GM12878 (cell line): ENCODE results near the gene PDCD6IP. TPM values are rescaled to one million over a fixed set of nuclear protein-coding genes. Genes with fewer than 3 reads are reported as not detected.

Experiments
- ATAC-seq: fragments of 200-7000 bp; cut with Tn5 transposase; 3 replicates; pipeline ENCODE4 v1.9.1; 2020; ENCODE audit warnings: mild to moderate bottlenecking, moderate library complexity
- BruUV-seq: library from RNA; stranded (reverse); fragments of 400-500 nt; replicated peaks from 2 replicates; lab custom pipeline; 2021; lab: Mats Ljungman, UMichigan
- CTCF ChIA-PET: fragments of 300-600 bp; sonication (Branson Sonifier 250); formaldehyde crosslinking; extraction: SDS; loops from one replicate; lab custom pipeline; 2021; ENCODE audit warnings: inconsistent platforms; lab: Yijun Ruan, JAX
- POLR2A ChIA-PET: fragments of 350-600 bp; formaldehyde crosslinking; extraction: SDS; loops from one replicate; lab custom pipeline; 2021; ENCODE audit warnings: inconsistent platforms; lab: Charles Lee
- RAD21 ChIA-PET: fragments of 300-600 bp; sonication (Branson Sonifier 250); formaldehyde crosslinking; loops from one replicate; lab custom pipeline; 2023; ENCODE audit warnings: antibody characterized with exemption; ENCODE audit not compliant: unreplicated experiment; lab: Charles Lee
- SMC1A ChIA-PET: fragments of 300-600 bp; sonication (Branson Sonifier 250); formaldehyde crosslinking; loops from one replicate; lab custom pipeline; 2023; ENCODE audit not compliant: unreplicated experiment, uncharacterized antibody; lab: Charles Lee
- DNase-seq: peaks from one replicate; pipeline ENCODE4 v3.0.0-alpha.2; 2011; ENCODE audit warnings: low read depth, low spot score
- FAIRE-seq: peaks from 3 replicates; lab custom pipeline; 2011; peaks lifted over from hg19 to GRCh38; lab: Jason Lieb, UNC
- H2AFZ ChIP-seq: 2 replicates; pipeline ENCODE4 v1.6.0; 2011; ENCODE audit warnings: low read depth, low read length, control low read depth; ENCODE audit not compliant: control insufficient read depth
- H3K27ac ChIP-seq: 2 replicates; pipeline ENCODE4 v1.5.1; 2011; ENCODE audit warnings: control low read depth; ENCODE audit not compliant: control insufficient read depth, insufficient read depth
- H3K27me3 ChIP-seq, 2 experiments: replicated peaks in 1 of 2; 2 replicates each; pipeline versions ENCODE4 v1.6.0 to v1.6.1; 2011; ENCODE audit warnings: low read length in 1 of 2; ENCODE audit not compliant: control insufficient read depth in 2 of 2, insufficient read depth in 2 of 2
- H3K36me3 ChIP-seq, 2 experiments: 2 replicates each; pipeline ENCODE4 v1.5.1; 2011; ENCODE audit warnings: low read length in 1 of 2; ENCODE audit not compliant: control insufficient read depth in 2 of 2, insufficient read depth in 2 of 2
- H3K4me1 ChIP-seq: 2 replicates; pipeline ENCODE4 v1.6.1; 2011; ENCODE audit warnings: mild to moderate bottlenecking, low read length, moderate library complexity, mixed read lengths; ENCODE audit not compliant: control insufficient read depth, insufficient read depth
- H3K4me2 ChIP-seq: 2 replicates; pipeline ENCODE4 v1.6.0; 2011; ENCODE audit warnings: control low read depth; ENCODE audit not compliant: control insufficient read depth, insufficient read depth
- H3K4me3 ChIP-seq: fragments of 200-600 bp; sonication (generic); 2 replicates; pipeline ENCODE4 v1.5.1; 2016
- H3K79me2 ChIP-seq: 2 replicates; pipeline ENCODE4 v1.6.0; 2011; ENCODE audit warnings: low read length; ENCODE audit not compliant: control insufficient read depth, insufficient read depth
- H3K9ac ChIP-seq: 2 replicates; pipeline ENCODE4 v1.8.0; 2011; ENCODE audit warnings: low read length, control low read depth, mixed read lengths; ENCODE audit not compliant: control insufficient read depth, insufficient read depth
- H3K9me3 ChIP-seq: replicated peaks from 3 replicates; pipeline ENCODE4 v1.5.1; 2011; ENCODE audit warnings: mild to moderate bottlenecking, low read length; ENCODE audit not compliant: control insufficient read depth, insufficient read depth
- H4K20me1 ChIP-seq: 2 replicates; pipeline ENCODE4 v1.6.0; 2011; ENCODE audit not compliant: control insufficient read depth, insufficient read depth
- CBX5 ChIP-seq: sonication (generic); IDR thresholded peaks from 2 replicates; pipeline ENCODE4 v1.6.1; 2016; ENCODE audit warnings: low read depth, moderate library complexity, mild to moderate bottlenecking, inconsistent platforms
- CEBPZ ChIP-seq: fragments of 150-350 bp; IDR thresholded peaks from 2 replicates; pipeline ENCODE4 v1.6.1; 2016; ENCODE audit warnings: low read depth, low read length
- CHD1 ChIP-seq: IDR thresholded peaks from 2 replicates; pipeline ENCODE4 v1.6.1; 2012; ENCODE audit warnings: low read depth, low read length, improper control_type of control experiment
- HDGF ChIP-seq: fragments of 450-650 bp; IDR thresholded peaks from 2 replicates; pipeline ENCODE4 v1.6.1; 2016; ENCODE audit warnings: antibody characterized with exemption
- NR2C2 ChIP-seq: IDR thresholded peaks from 2 replicates; pipeline ENCODE4 v1.6.1; 2011; ENCODE audit warnings: borderline replicate concordance, low read depth; ENCODE audit not compliant: control insufficient read depth, insufficient read length
- SIX5 ChIP-seq: IDR thresholded peaks from 2 replicates; pipeline ENCODE4 v1.6.1; 2011; ENCODE audit warnings: mild to moderate bottlenecking, low read depth, low read length, moderate library complexity; ENCODE audit not compliant: severe bottlenecking
- TCF12 ChIP-seq: IDR thresholded peaks from 2 replicates; pipeline ENCODE4 v1.6.1; 2011; ENCODE audit warnings: low read depth, mild to moderate bottlenecking, low read length
- ZNF24 ChIP-seq: fragments of 450-650 bp; IDR thresholded peaks from 2 replicates; pipeline ENCODE4 v1.6.1; 2017; ENCODE audit warnings: antibody characterized with exemption, mild to moderate bottlenecking
- ZZZ3 ChIP-seq: IDR thresholded peaks from 2 replicates; pipeline ENCODE4 v1.6.1; 2011; ENCODE audit warnings: low read depth; ENCODE audit not compliant: control insufficient read depth, insufficient read length
- WGBS: methylation state at CpG from one replicate; pipeline ENCODE4 v1.1.6; 2016; ENCODE audit warnings: low lambda C conversion rate; ENCODE audit not compliant: insufficient replicate concordance, insufficient coverage; ENCODE audit errors: missing lambda C conversion rate; 5-methylcytosine and 5-hydroxymethylcytosine counted together
- in situ Hi-C: fragments of 300-500 bp; cut with MboI; formaldehyde crosslinking; loops from 9 replicates; pipeline ENCODE4 v1.14.3; 2018; ENCODE audit warnings: mixed read lengths
- intact Hi-C: fragments of 100-400 bp; cut with micrococcal nuclease; formaldehyde crosslinking; loops from one replicate; pipeline ENCODE4 v1.14.2; 2022; ENCODE audit not compliant: unreplicated experiment
- polyA plus RNA-seq, 11 experiments: library from polyadenylated mRNA; depleted of rRNA in 4 of 11; unstranded in 6 of 11; stranded (reverse) in 5 of 11; fragments of >200 nt; fragmentation: Nextera tagmentation in 4 of 11; fragmentation: Illumina TruSeq in 1 of 11; extraction: Ambion mirVana in 4 of 11; extraction: Trizol in 1 of 11; gene quantifications; 1 replicate in 1 of 11; 2 replicates in 10 of 11; pipeline versions ENCODE4 v1.2.1 to v1.2.3, GENCODE V29; 2011 to 2016; ENCODE audit warnings: inconsistent platforms in 2 of 11, missing spikeins in 2 of 11, low read depth in 1 of 11
- total RNA-seq, 4 experiments: library from RNA; depleted of rRNA in 3 of 4; stranded (reverse); fragments of >200 nt in 3 of 4; fragmentation: Illumina TruSeq in 1 of 4; extraction: Trizol in 1 of 4; gene quantifications; 2 replicates each; pipeline versions ENCODE4 v1.2.1 to v1.2.3, GENCODE V29; 2013 to 2021
- TF ChIP-seq, protein P1 (sequence below): IDR thresholded peaks from 2 replicates; pipeline ENCODE4 v1.6.1; 2012; ENCODE audit warnings: improper control_type of control experiment, low read depth, low read length; ENCODE audit not compliant: insufficient replicate concordance
- TF ChIP-seq, protein P2 (sequence below): IDR thresholded peaks from 2 replicates; pipeline ENCODE4 v1.6.1; 2012; ENCODE audit warnings: low read depth, low read length, improper control_type of control experiment

PDCD6IP gene
- total and polyA plus RNA-seq, 10 of the 15 experiments (the other 5 are each of a cell fraction or from before 2014, with no cell fraction given): 16.0 to 169 (median 81.2) TPM

- TF ChIP-seq CBX5 (no peak), TCF12 (no peak)
- TF ChIP-seq, all 136 proteins: peak for 0
Measured at GRCh38 chr3:33826688-33827087, 28.3 kb downstream of the PDCD6IP start (continued).

- Histone ChIP-seq H3K27ac (no peak overlapping the region), H3K27me3 (no peaks in the 10 kb centered on the region), H4K20me1 (no peaks in the 10 kb centered on the region), H2AFZ (no peak overlapping the region), H3K9me3 (no peaks in the 10 kb centered on the region), H3K4me3 (no peak overlapping the region), H3K4me1 (peaks cover 6% of the 10 kb centered on the region; the same call in 1 of the 2 replicates), H3K9ac (no peak overlapping the region), H3K79me2 (no peaks in the 10 kb centered on the region), H3K36me3 (peaks cover 2 to 34% of the 10 kb centered on the region in 2 experiments; a peak in 3 of 4 replicates), H3K4me2 (no peak overlapping the region)
- ATAC-seq (no peak), DNase-seq (no peak), FAIRE-seq (no peak)
- RAD21 ChIA-PET: no interaction called here
- CTCF ChIA-PET: interaction anchor here (1.7 kb wide), 1 partner anchor 30 kb away, joined by 4 read pairs; no protein-coding TSS in a partner anchor
- in situ Hi-C loops (no loop called here), intact Hi-C loops (no loop called here)
- SMC1A ChIA-PET: no interaction called here
- WGBS: 100% methylated on average over 2 of the region's 2 CpGs
- POLR2A ChIA-PET: no interaction called here
- no TSS peak for BruUV-seq
- TF ChIP-seq NR2C2 (no peak), ZZZ3 (no peak), HDGF (no peak), CEBPZ (no peak), SIX5 (no peak), ZNF24 (no peak), CHD1 (no peak)
- TF ChIP-seq, protein P1, sequence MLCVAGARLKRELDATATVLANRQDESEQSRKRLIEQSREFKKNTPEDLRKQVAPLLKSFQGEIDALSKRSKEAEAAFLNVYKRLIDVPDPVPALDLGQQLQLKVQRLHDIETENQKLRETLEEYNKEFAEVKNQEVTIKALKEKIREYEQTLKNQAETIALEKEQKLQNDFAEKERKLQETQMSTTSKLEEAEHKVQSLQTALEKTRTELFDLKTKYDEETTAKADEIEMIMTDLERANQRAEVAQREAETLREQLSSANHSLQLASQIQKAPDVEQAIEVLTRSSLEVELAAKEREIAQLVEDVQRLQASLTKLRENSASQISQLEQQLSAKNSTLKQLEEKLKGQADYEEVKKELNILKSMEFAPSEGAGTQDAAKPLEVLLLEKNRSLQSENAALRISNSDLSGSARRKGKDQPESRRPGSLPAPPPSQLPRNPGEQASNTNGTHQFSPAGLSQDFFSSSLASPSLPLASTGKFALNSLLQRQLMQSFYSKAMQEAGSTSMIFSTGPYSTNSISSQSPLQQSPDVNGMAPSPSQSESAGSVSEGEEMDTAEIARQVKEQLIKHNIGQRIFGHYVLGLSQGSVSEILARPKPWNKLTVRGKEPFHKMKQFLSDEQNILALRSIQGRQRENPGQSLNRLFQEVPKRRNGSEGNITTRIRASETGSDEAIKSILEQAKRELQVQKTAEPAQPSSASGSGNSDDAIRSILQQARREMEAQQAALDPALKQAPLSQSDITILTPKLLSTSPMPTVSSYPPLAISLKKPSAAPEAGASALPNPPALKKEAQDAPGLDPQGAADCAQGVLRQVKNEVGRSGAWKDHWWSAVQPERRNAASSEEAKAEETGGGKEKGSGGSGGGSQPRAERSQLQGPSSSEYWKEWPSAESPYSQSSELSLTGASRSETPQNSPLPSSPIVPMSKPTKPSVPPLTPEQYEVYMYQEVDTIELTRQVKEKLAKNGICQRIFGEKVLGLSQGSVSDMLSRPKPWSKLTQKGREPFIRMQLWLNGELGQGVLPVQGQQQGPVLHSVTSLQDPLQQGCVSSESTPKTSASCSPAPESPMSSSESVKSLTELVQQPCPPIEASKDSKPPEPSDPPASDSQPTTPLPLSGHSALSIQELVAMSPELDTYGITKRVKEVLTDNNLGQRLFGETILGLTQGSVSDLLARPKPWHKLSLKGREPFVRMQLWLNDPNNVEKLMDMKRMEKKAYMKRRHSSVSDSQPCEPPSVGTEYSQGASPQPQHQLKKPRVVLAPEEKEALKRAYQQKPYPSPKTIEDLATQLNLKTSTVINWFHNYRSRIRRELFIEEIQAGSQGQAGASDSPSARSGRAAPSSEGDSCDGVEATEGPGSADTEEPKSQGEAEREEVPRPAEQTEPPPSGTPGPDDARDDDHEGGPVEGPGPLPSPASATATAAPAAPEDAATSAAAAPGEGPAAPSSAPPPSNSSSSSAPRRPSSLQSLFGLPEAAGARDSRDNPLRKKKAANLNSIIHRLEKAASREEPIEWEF: no peak
- TF ChIP-seq, protein P2, sequence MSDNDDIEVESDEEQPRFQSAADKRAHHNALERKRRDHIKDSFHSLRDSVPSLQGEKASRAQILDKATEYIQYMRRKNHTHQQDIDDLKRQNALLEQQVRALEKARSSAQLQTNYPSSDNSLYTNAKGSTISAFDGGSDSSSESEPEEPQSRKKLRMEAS: no peak
Measured at GRCh38 chr3:33829720-33830119, 31.3 kb downstream of the PDCD6IP start.
